NCI-H510A treated with DMSO at 0.1 percent for 48 hours (cell line): ENCODE data around the gene MAGEB17.
"Not testable (repeated sequence)": the region's sequence is repeated elsewhere in the genome, so short reads cannot be mapped to it uniquely, and the experiment has no call there.

Experiments used
- DNase-seq: peaks from one replicate; lab custom pipeline; 2025; lab: John Stamatoyannopoulos, UW

Gene MAGEB17

DNA sequence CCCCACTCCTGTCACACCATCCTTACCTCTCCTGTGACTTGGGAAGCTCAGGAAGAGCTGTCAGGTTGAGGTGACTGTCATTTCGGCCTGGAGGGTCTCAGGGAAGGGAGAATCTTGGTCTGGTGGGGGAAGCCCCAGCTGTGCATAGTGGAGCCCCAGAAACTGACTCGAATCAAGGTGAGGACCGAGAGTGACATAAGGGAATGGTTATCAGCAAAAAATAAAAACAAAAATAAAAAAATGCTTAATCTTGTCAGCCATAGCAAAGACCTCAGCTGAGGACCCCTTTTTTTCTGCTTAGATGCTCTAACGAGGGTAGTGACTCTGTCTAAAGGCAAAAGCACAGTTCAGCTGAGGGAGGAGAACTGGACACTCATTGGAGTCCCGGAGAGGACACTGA is at the start of gene MAGEB17:
Gene MAGEB17 (plus strand): TSS at position 301 of the 400 bp plus-strand sequence. CDS start 2,902 bp downstream, outside the sequence.
- DNase-seq = no peak

DNA sequence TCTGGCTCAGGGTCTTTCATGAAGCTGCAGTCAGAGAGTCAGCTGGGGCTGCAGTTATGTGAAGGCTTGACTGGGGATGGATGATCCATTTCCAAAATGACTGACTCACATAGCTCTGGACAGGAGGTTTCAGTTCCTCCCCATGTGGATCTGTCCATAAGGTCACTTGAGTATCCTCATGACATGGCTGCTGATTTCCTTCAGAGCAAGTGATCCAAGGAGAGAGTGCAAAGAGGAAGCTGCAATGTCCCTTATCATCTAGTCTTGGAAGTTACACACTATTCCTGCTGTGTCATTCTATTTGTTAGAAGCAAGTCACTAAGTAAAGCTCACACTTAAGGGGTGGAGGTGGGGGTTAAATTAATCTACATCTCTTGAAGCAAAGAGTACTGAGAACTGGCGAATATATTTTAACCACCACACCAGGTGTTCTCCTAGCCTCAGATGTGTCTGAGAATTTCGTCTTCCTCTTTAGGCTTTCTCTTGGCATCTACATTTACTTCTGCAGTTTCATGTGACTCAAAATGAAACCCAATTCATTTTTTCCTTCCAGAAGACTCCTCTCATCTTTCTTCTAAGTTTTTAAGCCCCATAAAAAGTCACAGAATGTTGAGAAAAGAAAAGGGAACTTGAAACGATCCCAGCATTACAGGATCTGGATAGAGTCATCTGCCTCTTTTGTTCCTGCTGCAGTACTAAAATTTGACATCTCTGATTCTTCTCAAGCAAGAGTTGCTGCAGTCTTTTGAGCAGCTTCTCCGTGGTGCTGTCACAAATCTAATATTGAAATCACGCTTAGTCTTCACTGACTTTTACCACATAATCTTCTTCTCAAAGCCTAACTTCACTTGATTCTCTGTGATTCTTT is 47.7 kb upstream of the MAGEB17 start:
- DNase-seq = no peak

DNA sequence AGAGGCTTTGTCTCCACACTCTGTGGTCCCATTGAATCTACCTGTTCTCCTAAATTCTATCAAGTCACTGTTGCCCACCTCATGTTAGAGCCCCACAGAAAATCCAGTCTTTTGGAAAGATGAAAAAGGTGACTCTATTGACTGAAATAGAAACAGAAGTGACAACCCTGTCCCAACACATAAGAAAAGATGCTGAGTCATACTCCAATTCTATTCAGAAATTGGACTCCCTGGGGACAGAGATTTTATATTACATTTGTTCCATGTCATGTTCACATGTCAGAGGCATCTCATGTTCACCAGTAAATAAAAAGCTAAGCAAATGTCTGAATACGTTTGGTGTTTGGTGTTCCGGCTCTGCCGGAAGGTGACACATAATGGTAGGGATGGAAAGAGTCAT is 46.9 kb upstream of the MAGEB17 start:
- no peak for DNase-seq

- DNase-seq = peak; percentile 79
These were observed 44.0 kb upstream of the MAGEB17 start, which contains the start of gene GRPR for GRCh38 chrX:16123222-16123786. Gene GRPR, plus strand, starts transcription at chrX:16123565. Its CDS starts 389 bp downstream, at chrX:16123954.

- no peak for DNase-seq
These were observed 43.1 kb upstream of the MAGEB17 start for GRCh38 chrX:16124201-16124600.

- DNase-seq = peak; percentile 18
These were observed 41.6 kb upstream of the MAGEB17 start for GRCh38 chrX:16125520-16126149.

- no peak for DNase-seq
These were observed 36.6 kb upstream of the MAGEB17 start for GRCh38 chrX:16130707-16131106.

DNA sequence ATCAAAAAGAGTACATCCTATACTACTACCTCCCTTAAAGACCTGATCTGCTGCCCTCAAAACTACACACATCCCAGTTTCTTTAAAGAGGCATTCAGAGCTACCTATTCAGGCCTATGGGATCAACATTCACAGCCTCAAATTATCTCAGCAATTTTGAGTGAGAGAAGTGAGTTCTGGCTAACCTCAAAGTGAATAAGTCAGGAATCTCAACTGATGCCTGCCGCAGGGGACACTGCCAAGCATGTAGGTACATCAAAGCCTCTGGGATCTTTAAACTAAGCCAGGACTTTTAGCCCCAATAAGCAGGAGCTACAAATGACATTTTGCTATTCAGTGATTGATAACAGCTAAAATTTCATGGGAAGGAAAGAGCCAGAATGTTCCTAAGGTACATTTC is 32.3 kb upstream of the MAGEB17 start:
- no peak for DNase-seq

- no peak for DNase-seq
These were observed 31.2 kb upstream of the MAGEB17 start for GRCh38 chrX:16136080-16136479.

- DNase-seq = no peak
These were observed 29.7 kb upstream of the MAGEB17 start for GRCh38 chrX:16137416-16138107.

GRCh38 chrX:16138108-16138427 is 29.2 kb upstream of the MAGEB17 start:
- DNase-seq = no peak

DNA sequence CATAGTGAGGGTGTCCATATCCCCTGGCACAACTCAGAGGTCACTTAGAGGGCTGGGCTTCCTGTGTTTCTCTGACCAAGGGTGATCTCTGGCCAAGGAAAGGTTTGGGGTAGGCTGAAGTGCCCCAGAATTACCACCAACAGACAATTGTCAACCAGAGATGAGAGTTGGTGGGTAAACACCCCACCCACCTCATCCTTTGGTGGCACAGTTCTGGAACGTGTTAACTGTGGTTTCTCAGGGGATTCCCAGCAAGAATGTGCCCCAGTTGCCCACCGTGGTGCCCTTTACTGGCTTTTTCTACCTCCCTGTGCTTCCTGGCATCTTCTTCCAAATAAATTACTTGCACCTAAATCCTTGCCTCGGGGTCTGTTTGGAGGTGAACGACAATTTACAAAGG is 26.8 kb upstream of the MAGEB17 start:
- DNase-seq = no peak

- DNase-seq = no peak
These were observed 26.3 kb upstream of the MAGEB17 start for GRCh38 chrX:16140983-16141382.

DNA sequence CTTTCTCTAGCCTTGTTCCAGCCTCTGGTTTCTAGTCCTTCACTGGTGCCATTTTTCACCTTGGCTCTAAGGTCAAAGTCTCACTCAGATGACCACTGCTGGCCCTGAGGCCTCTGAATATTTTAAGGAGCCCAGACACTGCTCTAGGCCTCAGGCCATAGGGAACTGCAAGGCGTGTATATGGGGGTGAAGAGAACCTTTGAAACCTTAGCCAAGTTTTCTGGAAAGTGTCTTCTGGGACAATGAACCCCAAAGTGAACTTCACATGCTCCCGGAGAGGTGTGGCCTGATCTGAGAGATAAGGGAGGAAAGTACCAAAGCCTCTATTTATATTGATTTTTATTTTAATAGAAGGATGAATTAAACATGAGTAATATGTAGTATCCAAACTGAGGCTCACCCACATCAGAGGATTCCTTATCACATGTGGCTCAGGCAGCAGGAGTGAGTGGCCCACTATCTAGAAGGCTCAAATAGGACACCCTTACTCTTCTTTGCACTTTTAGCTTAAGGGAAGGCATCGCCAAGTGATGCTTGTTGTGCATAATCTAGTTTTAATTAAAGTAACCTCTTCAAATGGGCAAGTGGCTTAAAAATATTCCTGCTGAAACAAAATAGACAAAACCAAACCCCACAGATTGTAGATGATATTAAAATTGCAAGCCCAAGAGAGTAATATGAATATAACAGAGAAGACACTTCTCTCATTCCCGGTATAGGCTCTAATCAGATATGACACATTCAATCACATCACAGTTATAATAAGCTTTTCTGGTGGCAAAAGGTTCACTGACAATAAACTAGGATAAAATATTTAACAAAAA is 25.6 kb upstream of the MAGEB17 start:
- DNase-seq = no peak

DNA sequence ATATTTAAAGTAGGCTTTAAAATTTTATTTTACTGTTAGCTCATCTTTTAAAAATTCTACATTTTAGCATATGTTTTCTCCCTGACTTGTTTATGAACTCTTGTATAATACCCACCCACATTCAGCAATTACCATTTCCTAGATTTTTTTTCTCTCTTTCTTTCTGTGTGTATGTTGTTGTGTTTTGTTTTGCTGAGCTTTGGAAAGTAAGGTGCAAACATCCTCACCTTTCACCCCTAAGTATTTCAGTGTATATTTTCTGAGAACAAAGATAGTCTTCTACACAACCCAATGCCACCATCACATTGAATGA is 25.1 kb upstream of the MAGEB17 start:
- DNase-seq = no peak

DNA sequence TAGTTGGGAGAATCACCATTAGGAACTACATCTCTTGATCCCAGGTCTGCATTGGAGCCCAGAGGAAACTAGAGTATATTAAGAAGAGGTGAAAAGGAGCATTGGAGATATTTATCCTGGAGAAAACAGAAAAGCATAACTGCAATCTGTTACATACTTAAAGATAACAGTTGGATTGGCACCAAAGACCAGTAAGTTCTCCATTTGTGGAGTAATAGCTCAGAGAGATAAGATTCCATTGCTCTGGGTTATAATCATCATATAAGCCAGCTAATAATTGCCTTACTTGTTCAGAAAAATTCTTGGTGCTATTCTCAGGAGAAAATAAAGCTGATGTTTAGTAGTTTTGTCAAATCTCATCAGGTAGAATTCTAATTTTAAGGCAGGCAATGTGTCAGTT is 23.3 kb upstream of the MAGEB17 start:
- DNase-seq = no peak

DNA sequence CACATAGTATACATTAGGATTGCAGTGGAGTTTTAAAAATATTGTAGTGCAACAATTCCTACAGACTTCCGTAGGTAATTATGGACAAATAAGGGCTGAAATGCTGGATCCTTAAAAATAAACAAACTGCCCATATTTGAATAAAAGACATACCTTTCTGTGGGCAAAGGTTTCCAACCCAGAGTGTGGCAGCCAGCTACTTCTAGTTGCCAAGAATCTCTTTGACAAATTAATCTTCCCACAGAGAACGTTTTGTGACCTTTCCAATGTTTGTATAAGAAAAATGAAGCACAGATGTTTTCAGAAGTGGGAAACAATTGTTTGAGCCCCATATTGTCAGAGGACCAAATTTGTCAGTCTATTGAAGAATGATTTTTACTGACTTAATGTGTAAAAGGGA is 22.9 kb upstream of the MAGEB17 start:
- no peak for DNase-seq

DNA sequence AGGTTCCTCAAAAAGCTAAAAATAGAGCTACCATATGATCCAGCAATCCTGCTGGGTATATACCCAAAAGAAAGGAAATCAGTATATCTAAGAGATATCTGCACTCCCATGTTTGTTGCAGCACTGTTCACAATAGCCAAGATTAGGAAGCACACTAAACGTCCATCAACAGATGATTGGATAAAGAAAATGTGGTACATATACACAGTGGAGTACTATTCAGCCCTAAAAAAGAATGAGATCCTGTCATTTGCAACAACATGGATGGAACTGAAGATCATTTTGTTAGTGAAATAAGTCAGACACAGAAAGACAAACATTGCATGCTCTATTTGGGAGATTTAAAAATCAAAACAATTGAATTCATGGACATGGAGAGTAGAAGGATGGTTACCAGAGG is 22.2 kb upstream of the MAGEB17 start:
- not testable (repeated sequence) for DNase-seq

GRCh38 chrX:16145656-16146055 is 21.6 kb upstream of the MAGEB17 start:
- DNase-seq = no peak

GRCh38 chrX:16148896-16149295 is 18.4 kb upstream of the MAGEB17 start:
- no peak for DNase-seq

GRCh38 chrX:16155581-16156096 is 11.6 kb upstream of the MAGEB17 start:
- DNase-seq = no peak
